Mucosa of gallbladder (tissue), 1 donor: ENCODE data around the gene CTXND2. TPM values are rescaled to one million over a fixed set of nuclear protein-coding genes. Genes with fewer than 3 reads are reported as not detected.

Source experiments
- DNase-seq: peaks from one replicate; pipeline ENCODE4 v3.0.0-alpha.2; 2020; ENCODE audit warnings: low spot score
- total RNA-seq: library from RNA; stranded (reverse); gene quantifications from one replicate; pipeline ENCODE4 v1.2.1, GENCODE V29; 2021
- donor health status: DM: no; HTN: no; CAD: no.

Gene CTXND2
- total RNA-seq, 1 donor from 2014 or later = not detected

- DNase-seq = no peak
Observed at GRCh38 chr1:150961756-150962155, 74.8 kb downstream of the CTXND2 start.

Other genes with a start within 250 kb of the CTXND2 start
- gene GOLPH3L, start 190.0 kb upstream of the CTXND2 start, total RNA-seq = 52.9 TPM
- not detected for gene HORMAD1, start 166.2 kb upstream of the CTXND2 start, total RNA-seq
- 106 TPM for gene CTSS, start 121.4 kb upstream of the CTXND2 start, total RNA-seq
- 47.6 TPM for gene CTSK, start 78.9 kb upstream of the CTXND2 start, total RNA-seq
- 38.9 TPM for gene ARNT, start 10.5 kb upstream of the CTXND2 start, total RNA-seq
- gene SETDB1, start 39.2 kb downstream of the CTXND2 start, total RNA-seq = 42.6 TPM
- gene CERS2, start 87.7 kb downstream of the CTXND2 start, total RNA-seq = 350 TPM
- 25.1 TPM for gene ANXA9, start 95.2 kb downstream of the CTXND2 start, total RNA-seq
- 60.1 TPM for gene MINDY1, start 119.8 kb downstream of the CTXND2 start, total RNA-seq
- gene PRUNE1, start 121.3 kb downstream of the CTXND2 start, total RNA-seq = 21.6 TPM
- gene BNIPL, start 149.4 kb downstream of the CTXND2 start, total RNA-seq = 0.66 TPM
- gene C1orf56, start 160.6 kb downstream of the CTXND2 start, total RNA-seq = 12.5 TPM
- gene CDC42SE1, start 172.5 kb downstream of the CTXND2 start, total RNA-seq = 87.3 TPM
- gene MLLT11, start 173.3 kb downstream of the CTXND2 start, total RNA-seq = 3.6 TPM
- gene GABPB2, start 183.6 kb downstream of the CTXND2 start, total RNA-seq = 20.6 TPM